Measurements from ENCODE around the gene RGS10. TPM values are rescaled to one million over a fixed set of nuclear protein-coding genes. Genes with fewer than 3 reads are reported as not detected.

The RGS10 gene
- total RNA-seq, 1 donor from 2014 or later = 46.9 TPM

Other genes starting within 250 kb of the RGS10 start
- gene TIAL1, start 54.2 kb upstream of the RGS10 start, total RNA-seq (ENCODE audit: insufficient read depth, low replicate concordance) = 57.3 TPM
- 4.1 TPM for gene BAG3, start 108.7 kb upstream of the RGS10 start, total RNA-seq (ENCODE audit: insufficient read depth, low replicate concordance)
- gene INPP5F, start 183.3 kb upstream of the RGS10 start, total RNA-seq (ENCODE audit: insufficient read depth, low replicate concordance) = 40.9 TPM